DMS 273 treated with DMSO at 0.1 percent for 48 hours (cell line): ENCODE measurements around the gene ABCA7.
"Not testable (repeated sequence)": the region's sequence is repeated elsewhere in the genome, so short reads cannot be mapped to it uniquely, and the experiment has no call there.

Source experiments
- DNase-seq: peaks from one replicate; lab custom pipeline; 2025; lab: John Stamatoyannopoulos, UW

ABCA7 gene

GRCh38 chr19:1105873-1106840 lies 66.2 kb downstream of the ABCA7 start:
- DNase-seq: no peak

- no peak for DNase-seq
Observed at GRCh38 chr19:1106841-1107660, 67.1 kb downstream of the ABCA7 start.

- no peak for DNase-seq
Observed at GRCh38 chr19:1107661-1108261, 67.9 kb downstream of the ABCA7 start.

- no peak for DNase-seq
Observed at GRCh38 chr19:1108291-1109031, 68.6 kb downstream of the ABCA7 start.

- DNase-seq: no peak
Observed at GRCh38 chr19:1109032-1109551, 69.2 kb downstream of the ABCA7 start.

- no peak for DNase-seq
Observed at GRCh38 chr19:1109697-1110671, 70.1 kb downstream of the ABCA7 start.

- no peak for DNase-seq
Observed at GRCh38 chr19:1110809-1111640, 71.1 kb downstream of the ABCA7 start.

GRCh38 chr19:1111641-1112267 lies 71.8 kb downstream of the ABCA7 start:
- DNase-seq: no peak

- DNase-seq: no peak
Observed at GRCh38 chr19:1112268-1113029, 72.5 kb downstream of the ABCA7 start.

GRCh38 chr19:1113030-1113985 lies 73.4 kb downstream of the ABCA7 start:
- peak; percentile 71 for DNase-seq

- no peak for DNase-seq
Observed at GRCh38 chr19:1113986-1114483, 74.1 kb downstream of the ABCA7 start.

GRCh38 chr19:1114728-1115127 lies 74.8 kb downstream of the ABCA7 start:
- not testable (repeated sequence) for DNase-seq
